ENCODE measurements around the gene GZF1.
"Not testable (repeated sequence)": the region's sequence is repeated elsewhere in the genome, so short reads cannot be mapped to it uniquely, and the experiment has no call there.

The GZF1 gene

GRCh38 chr20:23346002-23346401 is 16.0 kb upstream of the GZF1 start:
- Histone ChIP-seq H3K9me3 (ENCODE audit: severe bottlenecking) (peaks cover 3% of the 10 kb centered on the region), H3K27me3 (ENCODE audit: insufficient read depth, low read depth, severe bottlenecking) (peaks cover 9% of the 10 kb centered on the region), H3K27ac (no peak overlapping the region), H3K36me3 (peaks cover 3% of the 10 kb centered on the region; the same call in 1 of the 2 replicates), H3K4me3 (ENCODE audit: low read depth, low read length) (no peak overlapping the region)
- no peak for DNase-seq
- TF ChIP-seq CTCF (IDR thresholded peaks at IDR 0.05; ENCODE audit: low read depth, low read length) = no peak

GRCh38 chr20:23347791-23348190 is 14.2 kb upstream of the GZF1 start:
- Histone ChIP-seq H3K27ac (no peak overlapping the region), H3K36me3 (peaks cover 5% of the 10 kb centered on the region), H3K27me3 (ENCODE audit: insufficient read depth, low read depth, severe bottlenecking) (no peaks in the 10 kb centered on the region), H3K4me3 (ENCODE audit: low read depth, low read length) (no peak overlapping the region), H3K9me3 (ENCODE audit: severe bottlenecking) (peaks cover 3% of the 10 kb centered on the region)
- no peak for TF ChIP-seq CTCF (IDR thresholded peaks at IDR 0.05; ENCODE audit: low read depth, low read length)
- no peak for DNase-seq

- not testable (repeated sequence) for DNase-seq, H3K27ac ChIP-seq
Observed at GRCh38 chr20:23348510-23348909, 13.5 kb upstream of the GZF1 start.

GRCh38 chr20:23349338-23350195 is 12.4 kb upstream of the GZF1 start:
- DNase-seq = no peak
- H3K36me3 ChIP-seq = peaks cover 23% of the 10 kb centered on the region
- TF ChIP-seq CTCF (IDR thresholded peaks at IDR 0.05; ENCODE audit: low read depth, low read length) = 0 out of 2 replicates have a peak, but pooled peaks have one; percentile 12
- H3K9me3 ChIP-seq (ENCODE audit: severe bottlenecking) = no peaks in the 10 kb centered on the region
- H3K27ac ChIP-seq = peak overlapping the region; percentile 97
- no peaks in the 10 kb centered on the region for H3K27me3 ChIP-seq (ENCODE audit: insufficient read depth, low read depth, severe bottlenecking)
- H3K4me3 ChIP-seq (ENCODE audit: low read depth, low read length) = peak overlapping the region; percentile 87

More at GRCh38 chr20:23348510-23348909, 13.5 kb upstream of the GZF1 start:
- not testable (repeated sequence) for H3K4me3 ChIP-seq (ENCODE audit: low read depth, low read length); H3K27me3 ChIP-seq (ENCODE audit: insufficient read depth, low read depth, severe bottlenecking); H3K9me3 ChIP-seq (ENCODE audit: severe bottlenecking)
- peaks cover 12% of the 10 kb centered on the region for H3K36me3 ChIP-seq

- Histone ChIP-seq H3K4me3 (ENCODE audit: low read depth, low read length) (peak within 1 kb of the TSS; percentile 87), H3K27ac (peak within 1 kb of the TSS; percentile 97), H3K36me3 (peaks cover 30% of the 10 kb centered on the region), H3K27me3 (ENCODE audit: insufficient read depth, low read depth, severe bottlenecking) (no peaks in the 10 kb centered on the region), H3K9me3 (ENCODE audit: severe bottlenecking) (no peaks in the 10 kb centered on the region)
- no peak for TF ChIP-seq CTCF (IDR thresholded peaks at IDR 0.05; ENCODE audit: low read depth, low read length)
- peak; percentile 97 for DNase-seq
Observed at GRCh38 chr20:23350196-23350903, 11.6 kb upstream of the GZF1 start, which contains the start of gene NXT1. NXT1 (plus strand) TSS chr20:23350791; CDS start chr20:23354042, 3,251 bp downstream.

Data from WERI-Rb-1 (cell line).